GM12878 (cell line): Measurements from ENCODE around the gene MAPKAPK3. TPM values are rescaled to one million over a fixed set of nuclear protein-coding genes. Genes with fewer than 3 reads are reported as not detected.

Experiments
- ATAC-seq: fragments of 200-7000 bp; cut with Tn5 transposase; 3 replicates; pipeline ENCODE4 v1.9.1; 2020; ENCODE audit warnings: mild to moderate bottlenecking, moderate library complexity
- BruUV-seq: library from RNA; stranded (reverse); fragments of 400-500 nt; replicated peaks from 2 replicates; lab custom pipeline; 2021; lab: Mats Ljungman, UMichigan
- CTCF ChIA-PET: fragments of 300-600 bp; sonication (Branson Sonifier 250); formaldehyde crosslinking; extraction: SDS; loops from one replicate; lab custom pipeline; 2021; ENCODE audit warnings: inconsistent platforms; lab: Yijun Ruan, JAX
- POLR2A ChIA-PET: fragments of 350-600 bp; formaldehyde crosslinking; extraction: SDS; loops from one replicate; lab custom pipeline; 2021; ENCODE audit warnings: inconsistent platforms; lab: Charles Lee
- RAD21 ChIA-PET: fragments of 300-600 bp; sonication (Branson Sonifier 250); formaldehyde crosslinking; loops from one replicate; lab custom pipeline; 2023; ENCODE audit warnings: antibody characterized with exemption; ENCODE audit not compliant: unreplicated experiment; lab: Charles Lee
- SMC1A ChIA-PET: fragments of 300-600 bp; sonication (Branson Sonifier 250); formaldehyde crosslinking; loops from one replicate; lab custom pipeline; 2023; ENCODE audit not compliant: unreplicated experiment, uncharacterized antibody; lab: Charles Lee
- DNase-seq: peaks from one replicate; pipeline ENCODE4 v3.0.0-alpha.2; 2011; ENCODE audit warnings: low read depth, low spot score
- FAIRE-seq: peaks from 3 replicates; lab custom pipeline; 2011; peaks lifted over from hg19 to GRCh38; lab: Jason Lieb, UNC
- H2AFZ ChIP-seq: 2 replicates; pipeline ENCODE4 v1.6.0; 2011; ENCODE audit warnings: low read depth, low read length, control low read depth; ENCODE audit not compliant: control insufficient read depth
- H3K27ac ChIP-seq: 2 replicates; pipeline ENCODE4 v1.5.1; 2011; ENCODE audit warnings: control low read depth; ENCODE audit not compliant: control insufficient read depth, insufficient read depth
- H3K27me3 ChIP-seq, 2 experiments: replicated peaks in 1 of 2; 2 replicates each; pipeline versions ENCODE4 v1.6.0 to v1.6.1; 2011; ENCODE audit warnings: low read length in 1 of 2; ENCODE audit not compliant: control insufficient read depth in 2 of 2, insufficient read depth in 2 of 2
- H3K36me3 ChIP-seq, 2 experiments: 2 replicates each; pipeline ENCODE4 v1.5.1; 2011; ENCODE audit warnings: low read length in 1 of 2; ENCODE audit not compliant: control insufficient read depth in 2 of 2, insufficient read depth in 2 of 2
- H3K4me1 ChIP-seq: 2 replicates; pipeline ENCODE4 v1.6.1; 2011; ENCODE audit warnings: mild to moderate bottlenecking, low read length, moderate library complexity, mixed read lengths; ENCODE audit not compliant: control insufficient read depth, insufficient read depth
- H3K4me2 ChIP-seq: 2 replicates; pipeline ENCODE4 v1.6.0; 2011; ENCODE audit warnings: control low read depth; ENCODE audit not compliant: control insufficient read depth, insufficient read depth
- H3K4me3 ChIP-seq: fragments of 200-600 bp; sonication (generic); 2 replicates; pipeline ENCODE4 v1.5.1; 2016
- H3K79me2 ChIP-seq: 2 replicates; pipeline ENCODE4 v1.6.0; 2011; ENCODE audit warnings: low read length; ENCODE audit not compliant: control insufficient read depth, insufficient read depth
- H3K9ac ChIP-seq: 2 replicates; pipeline ENCODE4 v1.8.0; 2011; ENCODE audit warnings: low read length, control low read depth, mixed read lengths; ENCODE audit not compliant: control insufficient read depth, insufficient read depth
- H3K9me3 ChIP-seq: replicated peaks from 3 replicates; pipeline ENCODE4 v1.5.1; 2011; ENCODE audit warnings: mild to moderate bottlenecking, low read length; ENCODE audit not compliant: control insufficient read depth, insufficient read depth
- H4K20me1 ChIP-seq: 2 replicates; pipeline ENCODE4 v1.6.0; 2011; ENCODE audit not compliant: control insufficient read depth, insufficient read depth
- BRCA1 ChIP-seq: IDR thresholded peaks from 2 replicates; pipeline ENCODE4 v1.6.1; 2011; ENCODE audit warnings: low read depth, low read length, improper control_type of control experiment
- CBX3 ChIP-seq: fragments of 200-600 bp; sonication (generic); IDR thresholded peaks from 2 replicates; pipeline ENCODE4 v1.6.1; 2016; ENCODE audit warnings: low read depth, borderline replicate concordance
- EP300 ChIP-seq, 2 experiments: fragments of 150-350 bp in 1 of 2; IDR thresholded peaks; 2 replicates each; pipeline ENCODE4 v1.6.1; 2011 to 2012; ENCODE audit warnings: low read depth in 2 of 2, low read length in 2 of 2, borderline replicate concordance in 1 of 2, improper control_type of control experiment in 1 of 2, inconsistent platforms in 1 of 2; ENCODE audit not compliant: control insufficient read depth in 1 of 2
- ETV6 ChIP-seq, 2 experiments: fragments of 450-650 bp in 1 of 2; IDR thresholded peaks in 1 of 2; conservative IDR thresholded peaks in 1 of 2; 2 replicates each; pipeline ENCODE4 v1.6.1; 2014; ENCODE audit warnings: antibody characterized with exemption in 1 of 2, borderline replicate concordance in 1 of 2, low read depth in 1 of 2, mild to moderate bottlenecking in 1 of 2, moderate library complexity in 1 of 2
- EZH2 ChIP-seq: IDR thresholded peaks from 2 replicates; pipeline ENCODE4 v1.6.1; 2012; ENCODE audit warnings: low read depth, mild to moderate bottlenecking, control low read depth, inconsistent platforms, low read length, borderline replicate concordance; ENCODE audit not compliant: control insufficient read depth
- HCFC1 ChIP-seq: fragments of 150-350 bp; IDR thresholded peaks from 2 replicates; pipeline ENCODE4 v1.6.1; 2014; ENCODE audit warnings: low read length
- MEF2A ChIP-seq: IDR thresholded peaks from 2 replicates; pipeline ENCODE4 v1.6.1; 2011; ENCODE audit warnings: low read depth, mild to moderate bottlenecking, low read length, moderate library complexity; ENCODE audit not compliant: insufficient read depth
- RB1 ChIP-seq: fragments of 450-650 bp; formaldehyde crosslinking; IDR thresholded peaks from 2 replicates; pipeline ENCODE4 v1.6.1; 2017; ENCODE audit warnings: mild to moderate bottlenecking, borderline replicate concordance
- RCOR1 ChIP-seq: conservative IDR thresholded peaks from 2 replicates; pipeline ENCODE4 v1.6.1; 2012; ENCODE audit warnings: low read depth, low read length, improper control_type of control experiment
- SRF ChIP-seq, 2 experiments: IDR thresholded peaks; 2 replicates each; pipeline ENCODE4 v1.6.1; 2011; ENCODE audit warnings: low read depth in 2 of 2, low read length in 2 of 2, mild to moderate bottlenecking in 1 of 2, moderate library complexity in 1 of 2
- ZNF217 ChIP-seq: fragments of 450-650 bp; IDR thresholded peaks from 2 replicates; pipeline ENCODE4 v1.6.1; 2017; ENCODE audit warnings: antibody characterized with exemption, mild to moderate bottlenecking
- WGBS: methylation state at CpG from one replicate; pipeline ENCODE4 v1.1.6; 2016; ENCODE audit warnings: low lambda C conversion rate; ENCODE audit not compliant: insufficient replicate concordance, insufficient coverage; ENCODE audit errors: missing lambda C conversion rate; 5-methylcytosine and 5-hydroxymethylcytosine counted together
- in situ Hi-C: fragments of 300-500 bp; cut with MboI; formaldehyde crosslinking; loops from 9 replicates; pipeline ENCODE4 v1.14.3; 2018; ENCODE audit warnings: mixed read lengths
- intact Hi-C: fragments of 100-400 bp; cut with micrococcal nuclease; formaldehyde crosslinking; loops from one replicate; pipeline ENCODE4 v1.14.2; 2022; ENCODE audit not compliant: unreplicated experiment
- polyA plus RNA-seq, 11 experiments: library from polyadenylated mRNA; depleted of rRNA in 4 of 11; unstranded in 6 of 11; stranded (reverse) in 5 of 11; fragments of >200 nt; fragmentation: Nextera tagmentation in 4 of 11; fragmentation: Illumina TruSeq in 1 of 11; extraction: Ambion mirVana in 4 of 11; extraction: Trizol in 1 of 11; gene quantifications; 1 replicate in 1 of 11; 2 replicates in 10 of 11; pipeline versions ENCODE4 v1.2.1 to v1.2.3, GENCODE V29; 2011 to 2016; ENCODE audit warnings: inconsistent platforms in 2 of 11, missing spikeins in 2 of 11, low read depth in 1 of 11
- total RNA-seq, 4 experiments: library from RNA; depleted of rRNA in 3 of 4; stranded (reverse); fragments of >200 nt in 3 of 4; fragmentation: Illumina TruSeq in 1 of 4; extraction: Trizol in 1 of 4; gene quantifications; 2 replicates each; pipeline versions ENCODE4 v1.2.1 to v1.2.3, GENCODE V29; 2013 to 2021
- TF ChIP-seq, protein P1 (sequence below): fragments of 450-650 bp; IDR thresholded peaks from 2 replicates; pipeline ENCODE4 v1.6.1; 2017; ENCODE audit warnings: mild to moderate bottlenecking
- TF ChIP-seq, protein P2 (sequence below), 3 experiments: IDR thresholded peaks in 2 of 3; conservative IDR thresholded peaks in 1 of 3; 2 replicates each; pipeline ENCODE4 v1.5.1; 2011; ENCODE audit warnings: low read depth in 3 of 3, low read length in 3 of 3, mild to moderate bottlenecking in 3 of 3, control low read depth in 2 of 3, moderate library complexity in 2 of 3, inconsistent platforms in 1 of 3, mixed read lengths in 1 of 3; ENCODE audit not compliant: control insufficient read depth in 2 of 3, insufficient read depth in 1 of 3; ENCODE audit errors: extremely low read depth in 1 of 3

The MAPKAPK3 gene
- total and polyA plus RNA-seq, 10 of the 15 experiments (the other 5 are each of a cell fraction or from before 2014, with no cell fraction given): 7.9 to 66.0 (median 39.0) TPM

DNA sequence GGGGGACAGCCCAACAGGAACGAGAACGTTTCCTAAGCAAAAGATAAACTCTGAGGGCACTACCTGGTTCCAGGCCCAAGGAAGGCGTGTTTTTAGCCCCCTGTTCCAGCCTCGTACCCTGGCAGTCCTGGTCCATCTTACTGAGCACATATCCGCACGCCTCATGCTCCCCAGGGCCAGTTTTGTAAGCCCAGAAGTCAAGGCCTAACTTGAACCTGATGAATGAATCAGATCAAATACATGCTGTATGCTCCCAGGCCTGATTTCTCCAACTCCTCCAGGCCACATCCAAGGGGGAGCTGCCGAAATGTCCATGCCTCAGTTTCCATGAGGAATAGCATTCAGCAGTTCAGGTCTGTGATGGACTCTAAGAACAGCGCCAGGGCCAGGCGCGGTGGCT, 43.4 kb downstream of the MAPKAPK3 start:
- H3K9me3 ChIP-seq: no peaks in the 10 kb centered on the region
- H3K4me1 ChIP-seq: no peaks in the 10 kb centered on the region
- H3K9ac ChIP-seq: no peak overlapping the region
- 58% methylated on average over 9 of the region's 10 CpGs for WGBS
- intact Hi-C loops (no loop called here), in situ Hi-C loops (no loop called here)
- BruUV-seq: no TSS peak
- H4K20me1 ChIP-seq: no peaks in the 10 kb centered on the region
- DNase-seq: no peak
- H3K27me3 ChIP-seq: peaks cover 0 to under 1% of the 10 kb centered on the region in 2 experiments
- no peak for ATAC-seq
- no peak overlapping the region for H2AFZ ChIP-seq
- POLR2A ChIA-PET: no interaction called here
- FAIRE-seq: no peak
- H3K27ac ChIP-seq: no peak overlapping the region
- H3K79me2 ChIP-seq: no peaks in the 10 kb centered on the region
- TF ChIP-seq EP300 (IDR thresholded peaks at IDR 0.05; ENCODE audit: borderline replicate concordance in 1 of 2, control insufficient read depth in 1 of 2, low read depth in 2 of 2, low read length in 2 of 2) (no peak), BRCA1 (no peak), EZH2 (no peak)
- SMC1A ChIA-PET: no interaction called here
- no peak overlapping the region for H3K4me3 ChIP-seq
- RAD21 ChIA-PET: no interaction called here
- H3K36me3 ChIP-seq: no peaks in the 10 kb centered on the region
- no peak overlapping the region for H3K4me2 ChIP-seq
- CTCF ChIA-PET: no interaction called here

DNA sequence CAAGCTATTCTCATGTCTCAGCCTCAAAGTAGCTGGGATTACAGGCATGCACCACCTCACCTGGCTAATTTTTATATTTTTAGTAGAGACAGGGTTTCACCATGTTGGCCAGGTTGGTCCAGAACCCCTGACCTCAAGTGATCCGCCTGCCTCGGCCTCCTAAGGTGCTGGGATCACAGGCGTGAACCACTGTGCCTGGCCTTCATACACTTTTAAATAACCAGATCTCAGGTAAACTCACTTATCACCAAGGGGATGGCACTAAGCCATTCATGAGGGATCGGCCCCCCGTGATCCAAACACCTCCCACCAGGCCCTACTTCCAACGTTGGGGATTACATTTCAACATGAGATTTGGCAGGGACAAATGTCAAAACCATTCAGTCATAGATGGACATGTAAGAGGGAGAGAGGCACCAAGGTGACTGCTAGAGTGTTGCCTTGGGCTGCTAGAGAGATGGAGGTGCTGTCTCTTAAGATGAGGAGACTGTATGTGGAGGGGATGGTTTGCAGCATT, 44.4 kb downstream of the MAPKAPK3 start:
- H3K9ac ChIP-seq: no peak overlapping the region
- H3K4me3 ChIP-seq: no peak overlapping the region
- DNase-seq: no peak
- no peak for ATAC-seq
- POLR2A ChIA-PET: no interaction called here
- H3K79me2 ChIP-seq: no peaks in the 10 kb centered on the region
- H3K27ac ChIP-seq: no peak overlapping the region
- SMC1A ChIA-PET: no interaction called here
- no peak overlapping the region for H2AFZ ChIP-seq
- BruUV-seq: no TSS peak
- no peak overlapping the region for H3K4me2 ChIP-seq
- WGBS: under 1% methylated on average over 6 of the region's 6 CpGs
- intact Hi-C loops (no loop called here), in situ Hi-C loops (no loop called here)
- CTCF ChIA-PET: no interaction called here
- TF ChIP-seq MEF2A (no peak), CBX3 (no peak), RCOR1 (no peak), HCFC1 (no peak), RB1 (no peak), ETV6 (conservative IDR thresholded peaks at IDR 0.05 in 1 of 2, IDR thresholded peaks at IDR 0.05 in 1 of 2; ENCODE audit: borderline replicate concordance in 1 of 2, low read depth in 1 of 2) (no peak), SRF (IDR thresholded peaks at IDR 0.05; ENCODE audit: low read depth in 2 of 2, low read length in 2 of 2) (no peak), ZNF217 (no peak)
- TF ChIP-seq, protein P1, sequence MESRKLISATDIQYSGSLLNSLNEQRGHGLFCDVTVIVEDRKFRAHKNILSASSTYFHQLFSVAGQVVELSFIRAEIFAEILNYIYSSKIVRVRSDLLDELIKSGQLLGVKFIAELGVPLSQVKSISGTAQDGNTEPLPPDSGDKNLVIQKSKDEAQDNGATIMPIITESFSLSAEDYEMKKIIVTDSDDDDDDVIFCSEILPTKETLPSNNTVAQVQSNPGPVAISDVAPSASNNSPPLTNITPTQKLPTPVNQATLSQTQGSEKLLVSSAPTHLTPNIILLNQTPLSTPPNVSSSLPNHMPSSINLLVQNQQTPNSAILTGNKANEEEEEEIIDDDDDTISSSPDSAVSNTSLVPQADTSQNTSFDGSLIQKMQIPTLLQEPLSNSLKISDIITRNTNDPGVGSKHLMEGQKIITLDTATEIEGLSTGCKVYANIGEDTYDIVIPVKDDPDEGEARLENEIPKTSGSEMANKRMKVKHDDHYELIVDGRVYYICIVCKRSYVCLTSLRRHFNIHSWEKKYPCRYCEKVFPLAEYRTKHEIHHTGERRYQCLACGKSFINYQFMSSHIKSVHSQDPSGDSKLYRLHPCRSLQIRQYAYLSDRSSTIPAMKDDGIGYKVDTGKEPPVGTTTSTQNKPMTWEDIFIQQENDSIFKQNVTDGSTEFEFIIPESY: no peak
- TF ChIP-seq, protein P2, sequence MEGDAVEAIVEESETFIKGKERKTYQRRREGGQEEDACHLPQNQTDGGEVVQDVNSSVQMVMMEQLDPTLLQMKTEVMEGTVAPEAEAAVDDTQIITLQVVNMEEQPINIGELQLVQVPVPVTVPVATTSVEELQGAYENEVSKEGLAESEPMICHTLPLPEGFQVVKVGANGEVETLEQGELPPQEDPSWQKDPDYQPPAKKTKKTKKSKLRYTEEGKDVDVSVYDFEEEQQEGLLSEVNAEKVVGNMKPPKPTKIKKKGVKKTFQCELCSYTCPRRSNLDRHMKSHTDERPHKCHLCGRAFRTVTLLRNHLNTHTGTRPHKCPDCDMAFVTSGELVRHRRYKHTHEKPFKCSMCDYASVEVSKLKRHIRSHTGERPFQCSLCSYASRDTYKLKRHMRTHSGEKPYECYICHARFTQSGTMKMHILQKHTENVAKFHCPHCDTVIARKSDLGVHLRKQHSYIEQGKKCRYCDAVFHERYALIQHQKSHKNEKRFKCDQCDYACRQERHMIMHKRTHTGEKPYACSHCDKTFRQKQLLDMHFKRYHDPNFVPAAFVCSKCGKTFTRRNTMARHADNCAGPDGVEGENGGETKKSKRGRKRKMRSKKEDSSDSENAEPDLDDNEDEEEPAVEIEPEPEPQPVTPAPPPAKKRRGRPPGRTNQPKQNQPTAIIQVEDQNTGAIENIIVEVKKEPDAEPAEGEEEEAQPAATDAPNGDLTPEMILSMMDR (IDR thresholded peaks at IDR 0.05 in 2 of 3, conservative IDR thresholded peaks at IDR 0.05 in 1 of 3; ENCODE audit: control insufficient read depth in 2 of 3, extremely low read depth in 1 of 3, insufficient read depth in 1 of 3, low read depth in 3 of 3, low read length in 3 of 3): no peak
- FAIRE-seq: no peak
- H3K9me3 ChIP-seq: no peaks in the 10 kb centered on the region
- no peaks in the 10 kb centered on the region for H3K36me3 ChIP-seq
- RAD21 ChIA-PET: no interaction called here
- no peaks in the 10 kb centered on the region for H4K20me1 ChIP-seq
- no peaks in the 10 kb centered on the region for H3K4me1 ChIP-seq
- peaks cover 0 to 3% of the 10 kb centered on the region in 2 experiments; a peak in 3 of 4 replicates for H3K27me3 ChIP-seq
